Upper lobe of left lung (tissue), 4 donors: Measurements from ENCODE around the gene DGKK.

ENCODE experiments used
- POLR2A ChIP-seq, 4 donors: fragments of 450-650 bp; IDR thresholded peaks; one replicate each; pipeline ENCODE4 v1.5.1; 2016 to 2017; ENCODE audit warnings: antibody characterized with exemption in 4 of 4, mild to moderate bottlenecking in 2 of 4
- TF ChIP-seq, protein P1 (sequence below), 6 experiments: fragments of 450-650 bp in 4 of 6; fragments of 200-600 bp in 2 of 6; sonication (generic) in 2 of 6; IDR thresholded peaks; one replicate each; pipeline ENCODE4 v1.5.1; 2016 to 2019; ENCODE audit warnings: antibody characterized with exemption in 6 of 6

DNA sequence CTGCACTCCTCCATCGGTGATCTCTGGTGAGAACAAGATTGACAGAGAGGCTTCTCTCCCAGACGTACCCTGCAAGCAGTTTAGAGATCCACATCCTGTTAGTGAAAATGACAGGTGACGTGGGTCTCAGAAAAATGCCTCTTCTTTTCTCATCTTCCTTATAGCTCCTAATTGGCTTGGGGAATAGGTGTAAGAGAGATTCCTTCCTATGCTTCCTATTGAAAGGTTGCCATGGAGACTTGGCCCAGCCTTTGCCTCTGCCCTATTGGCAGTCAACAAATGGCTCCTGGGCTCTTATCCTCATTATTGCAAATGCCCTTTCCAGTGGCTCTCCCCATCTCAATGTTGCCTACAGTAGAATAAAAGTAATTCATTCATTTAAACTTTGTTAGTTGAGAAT is 26.5 kb upstream of the DGKK start:
- TF ChIP-seq POLR2A (IDR thresholded peaks at IDR 0.05), result no peak
- TF ChIP-seq, protein P1, sequence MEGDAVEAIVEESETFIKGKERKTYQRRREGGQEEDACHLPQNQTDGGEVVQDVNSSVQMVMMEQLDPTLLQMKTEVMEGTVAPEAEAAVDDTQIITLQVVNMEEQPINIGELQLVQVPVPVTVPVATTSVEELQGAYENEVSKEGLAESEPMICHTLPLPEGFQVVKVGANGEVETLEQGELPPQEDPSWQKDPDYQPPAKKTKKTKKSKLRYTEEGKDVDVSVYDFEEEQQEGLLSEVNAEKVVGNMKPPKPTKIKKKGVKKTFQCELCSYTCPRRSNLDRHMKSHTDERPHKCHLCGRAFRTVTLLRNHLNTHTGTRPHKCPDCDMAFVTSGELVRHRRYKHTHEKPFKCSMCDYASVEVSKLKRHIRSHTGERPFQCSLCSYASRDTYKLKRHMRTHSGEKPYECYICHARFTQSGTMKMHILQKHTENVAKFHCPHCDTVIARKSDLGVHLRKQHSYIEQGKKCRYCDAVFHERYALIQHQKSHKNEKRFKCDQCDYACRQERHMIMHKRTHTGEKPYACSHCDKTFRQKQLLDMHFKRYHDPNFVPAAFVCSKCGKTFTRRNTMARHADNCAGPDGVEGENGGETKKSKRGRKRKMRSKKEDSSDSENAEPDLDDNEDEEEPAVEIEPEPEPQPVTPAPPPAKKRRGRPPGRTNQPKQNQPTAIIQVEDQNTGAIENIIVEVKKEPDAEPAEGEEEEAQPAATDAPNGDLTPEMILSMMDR (IDR thresholded peaks at IDR 0.05), result no peak
